Hepatocyte (in vitro differentiated cells): ENCODE data around the gene MBIP.

Experiments used
- EZH2 ChIP-seq: fragments of 200-600 bp; sonication (generic); IDR thresholded peaks from 2 replicates; pipeline ENCODE4 v1.6.1; 2016; ENCODE audit warnings: antibody characterized with exemption, mild to moderate bottlenecking, borderline replicate concordance
- EZH2phosphoT487 ChIP-seq: fragments of 200-600 bp; sonication (generic); IDR thresholded peaks from one replicate; pipeline ENCODE4 v1.6.1; 2018; ENCODE audit warnings: antibody characterized with exemption, mild to moderate bottlenecking, low read depth, moderate library complexity; ENCODE audit not compliant: unreplicated experiment, severe bottlenecking
- TF ChIP-seq, protein P1 (sequence below): fragments of 200-600 bp; sonication (generic); IDR thresholded peaks from 2 replicates; pipeline ENCODE4 v1.5.1; 2016; ENCODE audit warnings: antibody characterized with exemption, mild to moderate bottlenecking; ENCODE audit not compliant: poor library complexity

DNA sequence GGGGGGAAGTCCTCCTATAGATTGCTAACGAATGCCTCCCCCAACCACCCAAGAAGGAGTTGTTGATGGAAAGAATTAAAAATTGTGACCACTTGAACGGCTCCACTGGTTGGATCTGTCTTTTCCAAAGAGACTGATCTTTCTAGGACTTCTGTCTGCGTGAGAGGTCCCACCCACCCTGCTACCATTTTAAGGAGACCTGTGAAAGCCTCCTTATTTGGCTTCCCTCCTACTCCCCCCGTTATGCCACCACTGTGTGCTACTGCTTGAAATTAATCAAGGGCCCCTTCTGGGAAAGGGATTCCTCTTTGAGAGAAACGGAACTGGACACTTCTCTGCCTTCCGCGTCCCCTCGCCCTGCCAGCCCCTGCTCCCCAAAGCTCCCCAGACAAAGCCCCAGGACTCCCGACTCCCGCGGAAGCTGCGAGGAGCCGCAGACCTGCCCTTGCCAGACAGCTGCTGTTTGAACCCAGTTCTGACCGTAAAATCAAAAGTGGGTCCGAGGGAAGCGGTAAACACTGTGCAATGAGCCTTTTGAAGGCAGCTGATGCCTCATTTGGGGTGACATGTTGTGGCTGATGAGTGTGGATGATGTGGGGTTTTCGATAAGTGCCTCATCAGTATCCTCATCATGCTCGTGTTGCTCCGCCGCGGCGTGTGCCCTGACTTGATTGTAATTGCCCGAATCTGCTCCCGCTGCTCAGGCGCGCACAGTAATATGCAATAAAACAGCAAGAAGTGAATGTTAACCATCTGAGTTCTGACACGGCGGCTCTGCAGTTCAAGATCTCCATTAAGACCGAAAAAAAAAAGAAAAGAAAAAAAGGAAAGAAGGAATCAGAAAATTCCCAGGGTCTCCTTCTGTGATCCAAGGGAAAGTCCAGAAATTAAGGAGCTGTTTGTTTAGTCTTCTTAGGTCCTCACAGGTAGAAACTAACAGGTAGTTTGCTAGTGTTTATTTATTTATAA, 48.2 kb downstream of the MBIP start:
- TF ChIP-seq, protein P1, sequence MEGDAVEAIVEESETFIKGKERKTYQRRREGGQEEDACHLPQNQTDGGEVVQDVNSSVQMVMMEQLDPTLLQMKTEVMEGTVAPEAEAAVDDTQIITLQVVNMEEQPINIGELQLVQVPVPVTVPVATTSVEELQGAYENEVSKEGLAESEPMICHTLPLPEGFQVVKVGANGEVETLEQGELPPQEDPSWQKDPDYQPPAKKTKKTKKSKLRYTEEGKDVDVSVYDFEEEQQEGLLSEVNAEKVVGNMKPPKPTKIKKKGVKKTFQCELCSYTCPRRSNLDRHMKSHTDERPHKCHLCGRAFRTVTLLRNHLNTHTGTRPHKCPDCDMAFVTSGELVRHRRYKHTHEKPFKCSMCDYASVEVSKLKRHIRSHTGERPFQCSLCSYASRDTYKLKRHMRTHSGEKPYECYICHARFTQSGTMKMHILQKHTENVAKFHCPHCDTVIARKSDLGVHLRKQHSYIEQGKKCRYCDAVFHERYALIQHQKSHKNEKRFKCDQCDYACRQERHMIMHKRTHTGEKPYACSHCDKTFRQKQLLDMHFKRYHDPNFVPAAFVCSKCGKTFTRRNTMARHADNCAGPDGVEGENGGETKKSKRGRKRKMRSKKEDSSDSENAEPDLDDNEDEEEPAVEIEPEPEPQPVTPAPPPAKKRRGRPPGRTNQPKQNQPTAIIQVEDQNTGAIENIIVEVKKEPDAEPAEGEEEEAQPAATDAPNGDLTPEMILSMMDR, result no peak
- TF ChIP-seq EZH2 (no peak), EZH2phosphoT487 (no peak)
